SH-SY5Y (cell line): ENCODE measurements around the gene PKD1L1.

Experiments
- GATA2 ChIP-seq: IDR thresholded peaks from 2 replicates; pipeline ENCODE4 v1.6.1; 2011; ENCODE audit warnings: mild to moderate bottlenecking, low read depth, low read length
- GATA3 ChIP-seq: IDR thresholded peaks from 2 replicates; pipeline ENCODE4 v1.6.1; 2011; ENCODE audit warnings: low read depth, mild to moderate bottlenecking, low read length, moderate library complexity

DNA sequence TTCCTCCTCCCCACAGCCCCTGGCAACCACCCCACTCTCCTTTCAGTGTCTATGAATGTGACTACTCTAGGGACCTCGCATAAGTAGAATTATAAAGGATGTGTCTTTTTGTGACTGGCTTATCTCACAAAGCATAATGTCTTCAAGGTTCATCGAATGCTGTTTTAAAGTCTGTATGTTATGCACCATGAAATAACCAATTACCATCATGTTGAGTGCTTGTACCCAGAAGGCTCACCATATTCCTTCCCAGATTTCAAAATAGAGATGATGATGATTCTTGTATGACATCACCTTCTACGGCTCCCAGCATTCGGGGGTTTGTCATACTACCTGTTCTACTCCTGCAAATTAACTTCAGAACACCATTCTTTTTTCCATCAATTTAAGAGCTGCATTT lies 11.9 kb downstream of the PKD1L1 start:
- TF ChIP-seq GATA2, result no peak
- TF ChIP-seq GATA3, result no peak
